Airway epithelial cell (primary cell): ENCODE results near the gene TRA2A. TPM values are rescaled to one million over a fixed set of nuclear protein-coding genes. Genes with fewer than 3 reads are reported as not detected.

ENCODE experiments used
- total RNA-seq: library from RNA; depleted of rRNA; stranded (reverse); fragments of >200 nt; gene quantifications from 2 replicates; pipeline ENCODE4 v1.2.3, GENCODE V29; 2015

The TRA2A gene
- total RNA-seq: 14.4 and 21.2 TPM in 2 replicates

DNA sequence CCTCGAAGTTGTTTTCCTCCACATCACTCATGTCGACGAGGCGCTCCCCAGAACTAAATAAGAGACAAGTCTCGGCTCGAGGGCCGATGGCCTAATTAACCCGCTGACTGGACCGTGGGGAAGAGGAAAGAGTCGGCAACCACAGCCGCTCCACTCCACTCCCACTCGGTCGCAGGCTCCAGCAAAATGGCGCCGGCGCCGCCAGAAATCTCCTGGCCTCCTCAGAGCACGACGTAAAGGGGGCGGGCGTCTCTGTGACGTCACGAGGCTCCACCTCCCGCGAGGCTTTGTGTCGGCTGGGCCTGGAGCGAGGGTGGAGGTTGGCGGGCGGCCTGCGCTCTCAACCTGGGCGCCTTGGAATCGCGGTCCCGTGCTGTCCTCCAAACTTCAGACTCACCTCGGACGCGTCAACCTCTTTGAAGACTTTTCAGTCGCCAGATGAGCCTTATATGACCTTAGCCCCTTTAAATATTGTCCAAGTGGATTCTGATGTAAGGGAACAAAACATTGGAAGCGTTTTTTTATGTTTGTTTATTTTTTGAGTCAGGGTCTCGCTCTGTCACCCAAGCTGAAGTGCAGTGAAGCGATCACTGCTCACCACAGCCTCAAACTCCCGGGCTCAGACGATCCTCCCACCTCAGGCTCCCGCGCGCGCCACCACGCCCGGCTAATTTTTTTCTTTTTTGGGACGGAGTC, at the start of gene TRA2A:
TSS of gene TRA2A (minus strand) at position 188 of the 696 bp plus-strand sequence. CDS start at position 31, 157 bp downstream.

DNA sequence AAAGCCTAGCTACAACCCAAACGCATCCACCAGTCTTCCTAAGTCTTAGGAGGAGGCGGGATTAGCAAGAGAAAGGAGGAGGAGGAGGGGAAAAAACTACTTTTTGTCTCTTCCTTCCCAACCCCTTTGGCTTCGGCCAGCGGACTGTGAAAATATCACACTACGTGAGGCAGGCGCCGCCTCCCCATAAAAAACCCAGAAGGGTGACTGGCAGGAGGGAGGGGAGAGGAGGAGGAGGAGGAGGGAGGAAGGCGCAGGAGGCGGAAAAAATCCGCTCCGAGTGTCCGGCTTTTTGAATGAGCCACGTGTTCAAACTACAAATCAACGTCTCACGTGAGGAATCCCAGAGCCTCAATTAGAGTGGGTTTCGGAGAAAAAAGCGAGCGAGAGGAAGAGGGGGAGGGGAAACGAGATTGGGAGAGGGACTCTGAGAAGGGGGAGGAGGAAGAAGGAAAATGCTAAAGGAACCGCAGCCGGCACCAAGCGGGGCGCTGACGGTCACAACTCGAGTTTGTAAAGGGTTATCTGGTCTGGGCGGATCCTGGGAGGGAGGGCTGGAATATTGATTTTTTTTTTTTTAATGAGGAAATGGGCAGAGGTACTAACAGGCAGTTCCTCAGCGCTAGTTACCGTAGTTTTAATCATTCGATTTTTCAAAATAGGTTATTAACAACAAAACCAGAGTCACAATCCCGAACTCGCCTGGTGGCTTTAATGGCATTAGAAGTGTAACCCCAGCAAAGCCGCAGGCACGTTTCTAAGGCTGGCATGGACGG, 61.3 kb downstream of the TRA2A start, which contains the start of gene IGF2BP3:
TSS of gene IGF2BP3 (minus strand) at position 162 of the 776 bp plus-strand sequence. CDS start 381 bp downstream, outside the sequence.

Other genes with a start within 250 kb of the TRA2A start
- 57.6 and 72.8 TPM in 2 replicates for gene MALSU1, start 232.6 kb downstream of the TRA2A start, total RNA-seq
- gene IGF2BP3, start 61.5 kb downstream of the TRA2A start, total RNA-seq: 22.0 and 28.0 TPM in 2 replicates
- 4.0 and 8.3 TPM in 2 replicates for gene CCDC126, start 65.4 kb upstream of the TRA2A start, total RNA-seq
- gene FAM221A, start 148.2 kb upstream of the TRA2A start, total RNA-seq: 0.14 and 0.21 TPM in 2 replicates
- not detected in 2 replicates for gene STK31, start 178.2 kb upstream of the TRA2A start, total RNA-seq